ENCODE data around the gene PPP1R1A.

PPP1R1A gene

DNA sequence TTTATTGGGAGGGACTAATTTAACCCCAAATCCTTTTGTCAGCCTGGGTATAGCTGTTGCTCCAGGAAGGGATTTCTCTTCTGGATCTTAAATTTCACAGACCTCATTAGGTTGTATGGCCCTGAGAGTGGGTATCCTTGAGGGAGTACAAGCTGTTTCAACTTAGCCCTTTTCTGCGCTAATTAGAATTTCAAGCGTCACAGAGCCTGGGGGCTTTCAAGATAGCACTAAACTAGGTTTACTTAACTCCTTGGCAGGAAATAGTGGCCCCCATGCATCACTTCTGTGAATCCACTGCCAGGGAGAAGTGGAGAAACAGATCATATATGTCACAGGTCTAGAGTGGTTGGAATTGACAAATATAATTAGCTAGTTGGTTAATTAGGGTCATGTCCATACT lies 44.9 kb downstream of the PPP1R1A start:
- no peak for TF ChIP-seq CTCF (IDR thresholded peaks at IDR 0.05)

GRCh38 chr12:54541751-54542290 lies 46.6 kb downstream of the PPP1R1A start:
- TF ChIP-seq CTCF (IDR thresholded peaks at IDR 0.05), result no peak

DNA sequence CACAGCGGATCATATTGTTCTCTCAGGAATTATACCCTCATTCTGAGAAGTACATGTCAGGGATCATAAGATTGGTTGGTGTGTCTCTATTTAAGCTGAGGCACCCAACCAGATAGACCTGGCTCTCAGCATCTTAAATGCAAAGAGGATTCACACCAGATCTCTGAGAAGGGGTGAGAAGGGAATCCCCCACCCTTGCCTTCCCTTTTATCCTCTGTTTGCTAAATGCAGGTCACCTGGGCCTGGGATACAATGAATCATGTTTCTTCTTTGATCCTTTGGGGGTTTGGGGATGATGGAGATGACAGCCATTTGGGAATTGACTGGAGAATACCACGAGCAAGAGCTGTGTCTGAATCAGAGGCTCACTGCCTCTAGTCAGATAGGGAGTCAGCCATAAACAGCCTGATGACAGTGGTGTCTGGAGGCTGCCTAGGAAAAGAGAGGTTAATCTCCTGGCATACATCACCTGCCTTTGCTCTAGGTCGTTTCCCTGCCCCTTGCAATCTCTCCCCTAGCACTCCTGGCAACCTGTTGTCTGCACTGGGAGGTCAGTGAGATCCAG lies 50.2 kb downstream of the PPP1R1A start:
- TF ChIP-seq CTCF (IDR thresholded peaks at IDR 0.05), result no peak

DNA sequence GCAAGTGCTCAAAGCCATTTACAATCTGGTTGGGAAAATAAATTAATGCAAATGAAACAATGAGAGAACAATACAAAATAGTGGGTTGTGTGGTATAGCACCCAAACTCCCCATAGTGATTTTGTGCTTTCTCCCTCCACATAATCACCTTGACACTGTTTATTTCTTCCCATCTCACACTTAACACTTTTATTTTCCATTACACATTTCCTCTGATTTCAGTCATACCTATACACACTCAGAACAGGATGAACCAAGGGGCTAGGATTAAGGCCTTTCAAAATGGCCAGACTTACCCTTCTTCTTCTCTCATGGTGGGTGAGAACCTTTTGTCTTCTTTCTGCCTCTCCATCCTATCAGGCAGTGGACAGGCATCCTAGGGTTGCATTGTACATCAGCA lies 53.0 kb downstream of the PPP1R1A start:
- TF ChIP-seq CTCF (IDR thresholded peaks at IDR 0.05), result no peak

DNA sequence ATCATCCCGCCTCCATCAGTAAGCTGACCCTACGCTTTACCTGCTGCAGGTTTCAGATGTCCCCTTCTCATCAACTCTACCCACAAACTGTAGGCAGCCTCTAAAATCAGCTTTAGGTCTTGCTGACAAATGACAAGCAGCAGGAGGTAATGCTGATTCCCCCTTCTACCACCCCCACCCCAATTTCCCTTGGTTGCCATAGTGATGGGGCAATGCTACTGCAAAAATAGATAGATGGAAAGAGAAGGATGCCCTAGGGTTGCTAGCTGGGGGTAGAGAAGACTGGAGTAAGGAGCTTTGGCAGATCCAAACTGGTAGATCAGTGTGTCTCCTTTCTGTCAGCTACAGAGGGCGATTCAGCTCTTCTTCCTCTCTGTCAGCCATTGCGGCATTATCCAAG lies 58.9 kb downstream of the PPP1R1A start:
- no peak for TF ChIP-seq CTCF (IDR thresholded peaks at IDR 0.05)

All from LNCAP (cell line).